HG03575 (cell line): ENCODE data around the gene RFK.
"Not testable (repeated sequence)": the region's sequence is repeated elsewhere in the genome, so short reads cannot be mapped to it uniquely, and the experiment has no call there.

ENCODE experiments used
- ATAC-seq: cut with Tn5 transposase; IDR thresholded peaks from one replicate; pipeline ENCODE4 v1.9.1; 2021; ENCODE audit not compliant: unreplicated experiment, insufficient number of reproducible peaks, low FRiP score; ENCODE audit errors: extremely low read depth

The RFK gene

GRCh38 chr9:76394195-76394959 is at the start of gene RFK:
TSS of gene RFK (minus strand) at chr9:76394426. CDS start at chr9:76394171, 255 bp downstream.
- peak; percentile 61 for ATAC-seq

- ATAC-seq: no peak
Observed at GRCh38 chr9:76443887-76444286, 49.7 kb upstream of the RFK start.

GRCh38 chr9:76441551-76442322 is 47.5 kb upstream of the RFK start:
- ATAC-seq: peak; percentile 49

- peak; percentile 55 for ATAC-seq
Observed at GRCh38 chr9:76438841-76439588, 44.8 kb upstream of the RFK start.

GRCh38 chr9:76437017-76437699 is 42.9 kb upstream of the RFK start:
- ATAC-seq: not testable (repeated sequence)

GRCh38 chr9:76434897-76435296 is 40.7 kb upstream of the RFK start:
- ATAC-seq: not testable (repeated sequence)

GRCh38 chr9:76433836-76434235 is 39.6 kb upstream of the RFK start:
- ATAC-seq: no peak

- ATAC-seq: no peak
Observed at GRCh38 chr9:76433406-76433805, 39.2 kb upstream of the RFK start.

- ATAC-seq: no peak
Observed at GRCh38 chr9:76431601-76432000, 37.4 kb upstream of the RFK start.

- no peak for ATAC-seq
Observed at GRCh38 chr9:76426807-76427419, 32.7 kb upstream of the RFK start.

- ATAC-seq: no peak
Observed at GRCh38 chr9:76425677-76426453, 31.6 kb upstream of the RFK start.

- no peak for ATAC-seq
Observed at GRCh38 chr9:76424491-76424890, 30.3 kb upstream of the RFK start.

- no peak for ATAC-seq
Observed at GRCh38 chr9:76423216-76424177, 29.3 kb upstream of the RFK start.

GRCh38 chr9:76419782-76420380 is 25.7 kb upstream of the RFK start:
- ATAC-seq: no peak

- no peak for ATAC-seq
Observed at GRCh38 chr9:76417394-76417793, 23.2 kb upstream of the RFK start.

GRCh38 chr9:76415731-76416130 is 21.5 kb upstream of the RFK start:
- ATAC-seq: no peak

- ATAC-seq: no peak
Observed at GRCh38 chr9:76415154-76415553, 20.9 kb upstream of the RFK start.
